Kidney capillary endothelial cell (primary cell): ENCODE data around the gene UBTD2.
A peak's percentile ranks its signal among the peaks of the same experiment; 100 is the strongest.
"Not testable (repeated sequence)": the region's sequence is repeated elsewhere in the genome, so short reads cannot be mapped to it uniquely, and the experiment has no call there.

Source experiments
- DNase-seq: peaks from one replicate; pipeline ENCODE4 v3.0.0-alpha.2; 2018; ENCODE audit warnings: low spot score

Gene UBTD2, protein sequence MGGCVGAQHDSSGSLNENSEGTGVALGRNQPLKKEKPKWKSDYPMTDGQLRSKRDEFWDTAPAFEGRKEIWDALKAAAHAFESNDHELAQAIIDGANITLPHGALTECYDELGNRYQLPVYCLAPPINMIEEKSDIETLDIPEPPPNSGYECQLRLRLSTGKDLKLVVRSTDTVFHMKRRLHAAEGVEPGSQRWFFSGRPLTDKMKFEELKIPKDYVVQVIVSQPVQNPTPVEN

DNA sequence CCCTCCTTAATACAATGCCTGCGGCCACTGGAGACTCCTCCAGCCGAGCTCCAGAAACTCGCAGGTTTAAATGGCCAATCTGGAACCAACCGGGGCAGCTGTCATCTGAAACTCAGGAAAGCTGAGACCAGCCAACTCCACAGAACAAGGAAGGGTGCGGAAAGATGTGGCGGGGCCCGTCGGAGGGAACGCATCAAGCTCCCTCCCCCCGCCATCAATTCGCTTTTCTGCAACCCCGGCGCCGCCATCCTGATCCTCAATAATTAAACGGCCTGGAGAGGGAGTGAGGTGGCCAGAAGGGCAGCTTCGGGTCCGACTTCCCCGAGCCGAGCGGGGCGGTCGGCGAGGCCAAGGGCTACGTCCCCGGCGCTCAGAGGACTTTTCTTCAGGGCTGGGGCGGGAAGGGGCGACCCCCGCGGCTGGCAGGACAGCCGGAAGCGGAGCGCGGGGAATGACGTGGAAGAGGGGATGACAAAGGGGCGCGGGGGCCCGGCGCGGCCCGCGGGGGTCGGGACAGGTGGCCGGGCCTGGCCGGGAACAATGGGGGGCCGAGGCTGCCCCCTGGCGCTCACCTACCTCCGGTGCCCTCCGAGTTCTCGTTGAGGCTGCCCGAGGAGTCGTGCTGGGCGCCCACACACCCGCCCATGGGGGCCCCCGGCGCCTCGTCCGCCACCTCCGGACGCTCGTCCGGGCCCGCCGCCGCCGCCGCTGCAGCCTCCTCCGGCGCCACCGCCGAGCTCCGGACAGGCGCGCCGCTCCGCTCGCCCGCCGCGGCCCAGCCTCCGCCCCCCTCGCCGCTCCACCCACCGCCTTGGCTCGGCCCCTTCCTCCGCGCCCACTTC is at the start of gene UBTD2:
Gene UBTD2, minus strand, starts transcription at position 745 of the 842 bp plus-strand sequence. Its CDS starts 99 bp downstream, at position 646.
- peak; percentile 63 for DNase-seq

DNA sequence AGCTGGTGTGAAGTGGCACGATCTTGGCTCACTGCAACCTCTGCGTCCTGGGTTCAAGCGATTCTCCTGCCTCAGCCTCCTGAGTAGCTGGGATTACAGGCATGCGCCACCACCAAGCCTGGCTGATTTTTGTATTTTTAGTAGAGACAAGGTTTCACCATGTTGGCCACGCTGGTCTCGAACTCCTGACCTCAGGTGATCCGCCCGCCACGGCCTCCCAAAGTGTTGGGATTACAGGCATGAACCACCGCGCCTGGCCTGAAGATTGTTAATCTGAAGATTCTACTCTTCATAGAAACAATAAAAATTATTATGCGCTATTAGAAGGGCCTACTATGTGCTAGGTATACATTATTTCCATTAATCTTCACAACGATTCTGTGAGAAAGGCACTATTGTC is 43.3 kb upstream of the UBTD2 start:
- not testable (repeated sequence) for DNase-seq

DNA sequence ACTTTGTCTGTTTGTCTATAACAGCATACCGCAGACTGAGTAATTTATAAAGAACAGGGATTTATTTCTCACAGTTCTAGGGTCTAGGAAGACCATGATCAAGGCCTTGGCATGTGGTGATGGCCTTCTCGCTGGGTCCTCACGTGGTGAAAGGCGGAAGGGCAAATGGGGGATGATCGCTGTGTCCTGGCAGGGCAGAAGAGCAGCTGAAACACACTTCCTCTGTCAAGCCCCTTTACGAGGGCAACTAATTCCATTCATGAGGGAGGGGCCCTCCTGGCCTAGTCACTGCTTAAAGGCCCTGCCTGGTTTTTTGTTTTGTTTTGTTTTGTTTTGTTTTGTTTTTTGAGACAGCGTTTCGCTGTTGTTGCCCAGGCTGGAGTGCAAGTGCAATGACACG is 41.9 kb upstream of the UBTD2 start:
- DNase-seq = no peak

DNA sequence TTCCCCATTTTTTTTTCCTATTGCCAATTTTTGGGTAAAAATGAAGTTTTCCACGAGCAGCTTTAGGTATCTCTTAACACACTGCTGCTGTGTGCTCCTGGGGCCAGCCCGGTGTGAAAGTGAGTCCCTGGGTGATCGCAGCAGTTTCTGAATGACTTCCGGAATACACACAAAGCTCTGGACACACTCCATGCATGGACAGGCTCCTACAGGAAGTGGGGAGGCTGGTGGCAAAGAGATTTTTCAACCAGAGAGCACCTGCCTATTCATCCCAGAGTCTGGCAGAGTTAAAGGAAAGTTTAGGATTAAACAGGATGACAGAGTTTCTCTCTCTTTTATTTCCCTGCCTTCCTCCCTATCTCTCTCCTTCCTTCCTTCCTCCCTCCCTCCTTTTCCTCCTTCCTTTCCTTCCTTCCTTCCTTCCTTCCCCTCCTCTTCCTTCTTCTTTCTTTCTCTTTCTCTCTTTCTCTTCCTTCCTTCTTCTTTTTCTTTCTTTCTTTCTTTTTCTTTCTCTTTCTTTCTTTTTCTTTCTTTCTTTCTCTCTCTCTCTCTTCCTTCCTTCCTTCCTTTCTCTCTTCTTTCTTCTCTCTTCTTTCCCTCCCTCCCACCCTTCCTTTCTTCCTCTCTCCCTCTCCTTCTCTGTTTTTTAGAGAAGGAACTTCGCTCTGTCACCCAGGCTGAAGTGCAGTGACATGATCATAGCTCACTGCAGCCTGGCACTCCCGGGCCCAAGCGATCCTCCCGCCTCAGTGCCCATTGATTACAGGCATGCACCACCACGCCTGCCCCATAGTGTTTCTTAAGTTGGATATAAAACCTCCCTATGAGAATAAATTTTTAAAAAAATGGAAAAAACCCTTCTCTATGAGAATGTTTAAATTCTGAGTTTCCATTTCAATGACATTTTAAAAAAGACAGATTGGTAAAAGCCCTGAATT is 38.7 kb upstream of the UBTD2 start:
- DNase-seq = peak; percentile 10

DNA sequence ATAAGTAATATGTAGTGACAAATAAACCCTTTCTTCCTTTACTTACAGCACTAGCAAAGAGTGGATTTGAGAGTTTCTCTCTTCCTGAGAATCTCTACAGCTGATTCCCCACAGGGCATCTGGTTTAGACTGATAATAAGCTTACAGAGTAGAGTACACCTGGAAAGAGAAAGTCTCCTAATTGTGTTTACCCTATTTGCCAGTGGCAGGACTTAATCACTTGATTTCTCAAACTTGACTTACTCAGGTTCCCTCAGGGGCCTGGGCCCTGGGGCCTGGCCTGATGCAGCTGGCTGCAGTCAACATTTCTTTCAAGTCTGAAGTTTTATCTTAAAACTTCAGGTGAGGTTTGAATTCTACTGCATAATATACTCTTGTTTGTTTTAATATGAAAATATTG is 38.0 kb upstream of the UBTD2 start:
- DNase-seq = no peak

DNA sequence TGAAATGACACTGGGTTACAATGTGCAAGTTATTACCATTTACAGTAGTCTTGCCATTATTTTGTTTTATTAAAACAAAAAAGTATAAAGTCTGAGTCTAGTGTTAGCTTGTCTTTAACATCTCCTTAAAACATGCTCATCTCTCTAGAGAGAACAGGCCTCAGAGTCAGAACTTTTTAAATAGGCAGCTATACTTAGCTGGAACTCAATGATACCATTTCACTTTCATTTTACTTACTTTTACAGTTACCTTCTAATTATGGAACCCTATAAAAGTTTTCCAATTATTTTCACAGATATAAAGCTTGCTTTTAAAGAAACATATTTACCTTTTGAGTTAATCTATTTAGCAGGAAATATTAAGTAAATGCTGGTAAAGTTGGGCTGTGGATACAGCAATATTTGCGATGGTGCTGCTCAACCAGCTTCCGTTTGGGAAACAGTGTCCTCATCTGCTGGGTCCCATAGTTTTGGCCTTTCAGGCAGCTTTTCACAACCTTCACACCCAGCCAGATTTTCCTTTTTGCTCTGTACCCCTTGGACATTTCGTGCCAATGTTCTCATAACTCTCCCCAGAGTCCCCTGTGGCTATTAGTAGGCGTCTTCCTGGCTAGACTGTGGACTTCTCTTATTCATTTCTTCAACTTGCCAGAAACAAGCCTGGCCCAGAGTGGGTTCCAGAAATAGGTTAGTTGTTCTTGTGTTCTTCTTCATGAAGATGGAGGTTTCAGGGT is 36.3 kb upstream of the UBTD2 start:
- no peak for DNase-seq

DNA sequence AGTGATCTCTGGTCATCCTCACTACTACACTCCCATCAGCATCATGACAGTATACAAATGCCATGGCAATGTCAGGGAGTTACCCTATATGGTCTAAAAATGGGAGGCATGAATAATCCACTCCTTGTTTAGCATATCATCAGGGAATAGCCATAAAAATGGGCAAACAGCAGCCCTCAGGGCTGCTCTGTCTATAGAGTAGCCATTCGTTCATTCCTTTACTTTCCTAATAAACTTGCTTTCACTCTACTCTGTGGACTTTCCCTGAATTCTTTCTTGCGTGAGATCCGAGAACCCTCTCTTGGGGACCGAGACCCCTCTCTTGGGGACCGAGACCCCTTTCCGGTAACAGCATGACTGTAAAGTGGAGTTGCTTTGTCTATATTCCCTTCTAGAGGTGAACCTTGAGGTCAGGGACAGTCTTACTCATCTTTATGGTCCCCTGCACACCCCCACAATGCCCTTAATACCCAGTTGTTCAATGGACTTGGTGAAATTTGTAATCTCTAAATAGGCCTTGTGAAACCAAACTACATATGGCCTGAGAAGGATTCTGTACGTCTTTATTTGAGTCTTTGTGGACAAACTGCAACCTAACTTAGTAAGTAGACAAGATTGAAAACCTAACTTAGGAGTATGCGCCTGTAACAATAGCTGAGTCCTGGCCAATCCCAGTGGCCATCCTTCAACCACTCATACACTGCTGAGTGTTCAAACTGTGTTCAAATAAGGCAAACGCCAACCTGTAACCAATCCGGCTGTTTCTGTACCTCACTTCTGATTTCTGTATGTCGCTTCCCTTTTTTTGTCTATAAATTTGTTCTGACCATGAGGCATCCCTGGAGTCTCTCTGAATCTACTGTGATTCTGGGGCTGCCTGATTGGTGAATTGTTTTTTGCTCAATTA is 32.3 kb upstream of the UBTD2 start:
- no peak for DNase-seq

DNA sequence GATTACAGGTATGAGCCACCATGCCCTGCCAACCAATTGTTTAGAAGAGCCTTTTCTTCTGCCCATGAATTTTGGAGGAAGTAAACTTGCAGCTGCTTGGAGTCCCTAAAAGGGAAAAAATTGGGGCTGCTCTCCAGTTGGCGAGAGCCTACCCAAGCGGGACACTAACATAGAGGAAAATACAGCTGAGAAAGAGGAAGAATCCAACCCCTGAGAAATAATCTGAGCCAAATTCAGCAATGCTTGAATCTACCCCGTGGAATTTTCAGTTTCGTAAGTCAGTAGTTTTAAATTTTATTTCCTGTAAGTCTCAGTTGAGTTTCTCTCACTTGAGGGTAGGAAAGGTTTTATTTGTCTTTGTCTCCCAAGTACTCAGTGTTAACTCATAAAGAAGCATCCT is 30.4 kb upstream of the UBTD2 start:
- no peak for DNase-seq

DNA sequence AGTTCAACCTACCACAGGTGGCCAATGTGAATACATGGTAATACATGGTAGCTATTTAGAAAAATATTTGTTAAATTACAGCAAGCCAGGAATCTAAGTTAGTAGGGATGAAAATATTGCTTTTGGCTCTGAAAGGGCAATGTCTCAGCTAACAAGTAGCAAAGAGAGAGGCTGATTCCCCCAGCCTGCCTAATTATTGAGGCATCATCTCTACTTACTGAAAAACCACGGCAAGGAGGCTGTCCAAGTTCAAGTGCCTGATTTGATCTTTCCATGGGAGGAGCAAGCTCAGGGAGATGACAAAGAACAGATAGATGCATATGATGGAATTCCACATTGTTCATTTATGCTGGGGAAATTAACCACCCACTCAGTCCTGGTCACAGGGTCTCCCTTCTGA is 28.7 kb upstream of the UBTD2 start:
- DNase-seq = no peak

DNA sequence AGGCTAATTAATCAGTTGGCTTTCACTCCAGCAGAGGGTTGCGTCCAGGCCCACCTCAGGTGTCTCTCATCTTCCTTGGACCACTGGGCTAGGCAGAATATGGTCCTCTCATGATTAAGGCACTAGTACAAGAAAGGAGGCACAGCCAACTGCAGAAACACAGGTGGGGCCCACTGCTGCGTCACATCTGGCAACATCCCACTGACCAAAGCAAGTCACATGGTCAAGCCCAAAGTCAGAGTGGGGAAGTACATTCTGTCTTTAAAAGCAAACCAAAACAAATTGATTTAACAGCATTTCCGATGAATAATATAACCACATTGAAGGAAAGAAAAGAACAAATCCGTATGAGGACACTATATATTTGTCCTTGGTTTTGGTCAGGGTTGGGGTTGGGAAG is 28.0 kb upstream of the UBTD2 start:
- DNase-seq = no peak

DNA sequence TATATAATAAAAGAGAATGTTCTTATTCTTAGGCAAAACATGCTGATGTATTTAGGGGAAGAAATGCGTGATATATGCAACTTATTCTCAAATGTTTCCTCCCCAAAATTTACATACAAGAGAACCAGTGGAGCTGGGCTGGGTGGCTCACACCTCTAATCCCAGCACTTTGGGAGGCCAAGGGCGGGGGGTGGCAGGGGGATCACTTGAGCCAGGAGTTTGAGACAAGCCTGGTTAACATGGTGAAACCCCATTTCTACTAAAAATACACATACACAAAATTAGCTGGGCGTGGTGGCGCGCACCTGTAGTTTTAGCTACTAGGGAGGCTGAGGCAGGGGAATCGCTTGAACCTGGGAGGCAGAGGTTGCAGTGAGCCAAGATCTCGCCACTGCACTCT is 27.5 kb upstream of the UBTD2 start:
- no peak for DNase-seq

DNA sequence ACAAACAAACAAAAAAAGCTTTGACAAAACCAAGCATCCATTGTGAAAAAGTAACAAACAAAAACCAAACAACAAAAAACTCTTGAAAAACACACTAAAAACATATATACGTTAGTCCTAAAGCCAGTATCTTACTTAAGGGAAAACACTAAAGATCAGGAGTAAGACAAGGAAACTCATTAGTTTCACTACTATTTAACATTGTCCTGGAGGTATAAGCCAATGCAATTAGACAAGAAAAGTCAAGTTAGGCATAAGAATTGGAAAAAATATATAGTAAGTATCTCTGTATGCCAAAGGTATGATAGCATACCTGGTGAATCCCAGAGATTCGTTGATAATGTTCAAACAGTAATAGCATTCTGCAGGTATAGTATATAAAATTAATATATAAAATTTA is 21.8 kb upstream of the UBTD2 start:
- no peak for DNase-seq

DNA sequence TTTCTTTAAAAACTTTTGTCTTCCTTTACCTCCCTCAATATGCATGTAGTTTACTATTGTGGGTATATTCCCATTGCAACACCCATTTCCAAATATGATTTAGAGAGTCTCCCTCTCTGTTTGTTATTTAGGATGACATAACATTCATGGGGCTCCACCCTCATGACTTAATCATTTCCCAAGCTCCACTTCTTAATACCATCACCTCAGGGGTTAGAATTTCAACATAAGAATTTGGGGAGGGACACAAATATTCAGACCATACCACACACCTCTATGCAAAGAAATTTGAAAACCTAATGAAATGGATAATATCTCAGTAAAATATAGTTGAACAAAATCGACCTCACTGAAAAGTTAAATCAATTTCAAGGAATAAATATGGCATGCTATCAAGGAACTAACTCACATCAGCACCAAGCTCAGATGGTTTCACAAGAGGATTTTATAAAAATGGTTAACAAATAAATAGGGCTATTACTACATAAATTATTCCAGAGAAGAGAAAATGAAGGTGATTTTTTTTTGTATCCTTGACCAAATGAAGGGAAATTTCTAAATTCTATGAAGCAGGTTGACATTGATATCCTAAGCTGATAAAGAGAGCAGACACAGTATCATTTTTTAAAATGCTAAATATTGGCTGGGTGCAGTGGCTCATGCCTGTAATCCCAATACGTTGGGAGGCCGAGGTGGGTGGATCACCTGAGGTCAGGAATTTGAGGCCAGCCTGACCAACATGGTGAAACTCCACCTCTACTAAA is 20.2 kb upstream of the UBTD2 start:
- no peak for DNase-seq

DNA sequence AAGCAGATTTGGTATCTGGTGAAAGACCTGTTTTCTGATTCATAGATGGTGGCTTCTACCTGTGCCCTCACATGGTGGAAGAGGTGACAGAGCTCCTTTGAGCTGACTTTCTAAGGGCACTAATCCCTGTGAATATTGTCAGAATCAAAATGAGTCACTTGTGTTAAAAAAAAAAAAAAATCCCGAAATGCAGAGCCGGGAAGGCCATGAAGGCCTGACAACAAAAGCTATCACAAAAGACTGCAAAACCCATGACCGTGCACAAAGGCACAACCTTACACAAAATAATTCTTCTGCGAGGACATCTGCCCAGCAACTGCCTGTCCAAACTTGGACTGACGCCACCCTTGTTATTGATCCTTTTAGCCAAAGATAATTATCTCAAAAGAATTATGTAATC is 19.6 kb upstream of the UBTD2 start:
- no peak for DNase-seq

DNA sequence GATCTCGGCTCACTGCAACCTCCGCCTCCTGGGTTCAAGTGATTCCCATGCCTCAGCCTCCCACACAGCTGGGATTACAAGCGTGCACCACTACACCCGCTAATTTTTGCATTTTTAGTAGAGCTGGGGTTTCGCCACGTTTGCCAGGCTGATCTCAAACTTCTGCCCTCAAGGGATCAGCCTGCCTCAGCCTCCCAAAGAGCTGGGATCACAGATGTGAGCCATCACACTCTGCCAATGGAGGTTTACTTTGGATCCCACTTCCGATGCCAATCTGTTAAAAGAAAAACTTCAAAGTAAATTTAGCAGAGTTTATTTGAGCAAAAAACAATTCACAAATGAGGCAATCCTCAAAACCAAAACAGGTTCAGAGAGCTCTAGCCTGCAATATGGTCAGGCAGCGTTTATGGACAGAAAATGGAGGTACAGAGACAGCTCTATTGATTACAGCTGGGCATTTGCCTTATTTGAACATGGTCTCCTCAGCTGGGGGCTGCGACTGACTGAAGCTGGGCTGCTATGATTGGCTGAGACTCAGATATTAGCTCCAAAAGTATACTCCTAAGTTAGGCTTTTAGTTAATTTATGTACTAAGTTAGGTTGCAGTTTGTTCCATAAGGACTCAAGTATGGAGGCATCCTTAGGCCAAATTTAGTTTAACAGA is 18.6 kb upstream of the UBTD2 start:
- DNase-seq = no peak

DNA sequence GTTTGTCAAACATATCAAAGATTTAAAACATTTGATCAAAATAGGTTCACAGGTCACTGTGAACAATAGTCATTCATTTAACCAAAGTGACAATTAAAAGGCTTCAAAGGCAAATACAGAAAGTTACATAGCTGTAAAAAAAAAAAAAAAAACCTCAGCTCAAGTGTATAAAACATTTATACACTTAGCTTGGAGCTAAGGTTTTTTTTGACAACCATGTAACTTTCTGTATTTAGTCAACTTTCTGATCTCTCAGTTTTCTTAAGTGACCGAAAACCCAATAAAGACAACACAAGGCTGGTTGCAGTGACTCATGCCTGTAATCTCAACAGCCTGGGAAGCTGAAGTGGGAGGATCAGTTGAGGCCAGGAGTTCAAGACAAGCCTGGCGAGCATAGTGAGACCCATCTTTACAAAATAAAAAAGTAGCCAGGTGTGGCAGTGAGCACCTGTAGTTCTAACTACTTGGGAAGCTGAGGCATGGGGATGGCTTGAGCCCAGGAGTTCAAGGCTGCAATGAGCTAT is 16.4 kb upstream of the UBTD2 start:
- no peak for DNase-seq

DNA sequence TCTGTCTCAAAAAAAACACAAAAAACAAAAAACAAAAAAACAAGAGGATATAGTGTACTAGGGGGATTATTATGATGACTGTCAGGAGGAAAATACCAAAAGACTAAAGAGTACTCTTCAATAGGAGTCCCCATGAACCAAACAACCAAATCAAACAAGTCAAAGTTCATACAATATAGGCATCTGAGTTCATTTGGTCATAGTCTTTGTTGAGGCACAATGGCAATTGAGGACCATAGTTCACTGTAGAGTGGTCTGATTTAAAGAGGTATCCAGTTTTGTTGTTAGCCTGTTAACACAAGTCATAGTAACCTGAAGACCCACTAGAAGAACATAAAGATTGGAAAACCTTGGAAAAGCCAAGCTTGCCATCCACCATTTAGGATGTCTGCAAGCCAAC is 11.3 kb upstream of the UBTD2 start:
- no peak for DNase-seq

DNA sequence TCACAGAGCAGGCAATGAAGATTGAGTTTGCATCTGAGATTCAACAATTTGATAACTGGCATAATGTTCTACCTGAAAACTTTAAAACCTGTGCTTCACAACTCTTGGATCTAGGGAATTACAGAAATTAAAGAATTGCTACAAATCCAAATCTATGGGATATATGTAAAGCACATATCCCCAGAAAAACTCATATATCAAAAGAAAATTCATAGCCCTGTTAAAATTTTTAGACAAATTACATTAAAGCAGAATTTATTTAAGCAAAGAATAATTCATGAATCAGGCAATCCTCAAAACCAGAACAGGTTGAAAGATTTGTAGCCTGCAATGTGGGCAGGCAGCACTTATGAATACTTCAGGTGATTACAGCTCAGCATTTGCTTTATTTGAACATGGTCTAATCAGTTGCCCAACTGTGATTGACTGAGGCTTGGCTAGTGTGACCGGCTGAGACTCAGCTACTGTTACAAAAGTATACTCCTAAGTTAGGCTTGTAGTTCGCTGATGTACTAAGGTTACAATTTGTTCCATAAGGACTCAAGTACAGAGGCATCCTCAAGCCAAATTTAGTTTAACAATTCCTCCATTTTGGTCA is 10.3 kb upstream of the UBTD2 start:
- DNase-seq = no peak
